Left renal cortex interstitium (tissue), 4 donors: ENCODE measurements around the gene TTPAL. TPM values are rescaled to one million over a fixed set of nuclear protein-coding genes. Genes with fewer than 3 reads are reported as not detected.

ENCODE experiments used
- DNase-seq, 4 donors: peaks; one replicate each; pipeline ENCODE4 v3.0.0-alpha.2; 2013; ENCODE audit warnings: low read depth in 4 of 4, low spot score in 2 of 4, missing footprints in 1 of 4
- polyA plus RNA-seq, 4 donors: library from polyadenylated mRNA; unstranded; fragments of 120-200 nt; gene quantifications; one replicate each; pipeline ENCODE4 v1.2.1, GENCODE V29; 2013; ENCODE audit not compliant: insufficient read length in 4 of 4

Gene TTPAL
- polyA plus RNA-seq, 4 donors: 10.9 to 15.2 (median 13.2) TPM

GRCh38 chr20:44438782-44439181 lies 36.9 kb upstream of the TTPAL start:
- DNase-seq: no peak

GRCh38 chr20:44439318-44439717 lies 36.4 kb upstream of the TTPAL start:
- no peak for DNase-seq

- no peak for DNase-seq
These were observed 33.2 kb upstream of the TTPAL start for GRCh38 chr20:44442298-44443070.

GRCh38 chr20:44445742-44446710 lies 29.6 kb upstream of the TTPAL start:
- no peak for DNase-seq

- no peak for DNase-seq
These were observed 27.8 kb upstream of the TTPAL start for GRCh38 chr20:44447827-44448419.

- no peak for DNase-seq
These were observed 26.7 kb upstream of the TTPAL start for GRCh38 chr20:44448753-44449546.

DNA sequence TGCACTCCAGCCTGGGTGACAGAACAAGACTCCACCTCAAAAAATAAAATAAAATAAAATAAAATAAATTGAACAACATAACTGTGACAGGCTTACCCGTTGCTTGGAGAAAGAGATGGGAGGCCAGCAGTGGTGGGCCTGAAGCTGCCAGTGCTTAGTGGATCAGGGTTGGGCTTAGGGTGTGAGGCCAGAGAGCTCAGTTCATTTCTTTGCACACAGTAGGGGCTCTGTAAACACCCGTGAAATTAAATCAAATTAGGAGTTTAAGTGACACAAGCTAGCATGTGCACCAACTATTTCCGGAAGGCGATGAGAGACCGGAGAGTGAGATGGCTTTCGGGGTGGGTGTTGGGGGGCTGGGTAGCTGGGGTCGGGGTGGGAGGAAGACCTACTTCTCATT lies 25.8 kb upstream of the TTPAL start:
- no peak for DNase-seq

- DNase-seq: no peak
These were observed 25.3 kb upstream of the TTPAL start for GRCh38 chr20:44450281-44450889.

DNA sequence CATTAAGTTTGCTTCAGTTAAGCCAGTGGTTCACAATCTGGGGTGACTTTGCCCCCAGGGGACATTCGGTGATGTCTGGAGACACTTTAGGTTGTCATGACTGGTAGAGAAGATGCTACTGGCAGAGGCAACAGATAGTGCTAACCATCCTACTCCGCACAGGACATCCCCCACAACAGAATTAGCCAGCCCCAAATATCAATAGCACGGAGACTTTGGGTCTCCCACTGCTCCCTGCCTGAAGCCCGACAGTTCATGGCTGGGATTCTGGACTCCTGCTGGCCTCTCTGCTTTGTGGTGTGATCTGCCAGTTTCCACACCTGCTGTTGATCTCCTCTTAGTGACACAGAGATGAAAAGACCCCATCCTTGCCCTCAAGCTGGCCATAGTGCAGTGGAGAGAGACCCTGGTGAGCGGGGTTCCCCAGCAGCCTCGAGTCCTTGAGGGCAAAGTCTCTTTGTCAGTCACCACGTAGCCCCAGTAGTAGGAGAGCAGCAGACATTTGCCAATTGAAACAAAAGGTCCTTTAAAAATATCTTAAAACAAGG lies 24.7 kb upstream of the TTPAL start:
- no peak for DNase-seq

GRCh38 chr20:44454306-44454963 lies 21.2 kb upstream of the TTPAL start:
- no peak for DNase-seq

DNA sequence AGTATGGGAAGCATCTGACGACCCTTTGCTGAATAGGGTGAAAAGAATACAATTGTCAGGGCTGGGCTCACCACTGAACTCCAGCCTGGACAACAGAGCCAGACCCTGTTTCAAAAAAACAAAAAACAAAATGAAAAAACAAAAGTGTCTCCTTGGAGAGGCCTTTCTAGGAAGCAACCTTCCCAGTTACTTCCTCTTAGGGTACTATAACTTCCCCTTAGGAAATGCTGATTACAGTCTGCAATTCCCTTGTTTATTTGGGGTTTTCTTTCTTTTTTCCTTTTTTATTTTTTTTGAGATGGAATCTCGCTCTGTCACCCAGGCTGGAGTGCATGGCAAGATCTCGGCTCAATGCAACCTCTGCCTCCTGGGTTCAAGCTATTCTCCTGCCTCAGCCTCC lies 20.5 kb upstream of the TTPAL start:
- DNase-seq: no peak

DNA sequence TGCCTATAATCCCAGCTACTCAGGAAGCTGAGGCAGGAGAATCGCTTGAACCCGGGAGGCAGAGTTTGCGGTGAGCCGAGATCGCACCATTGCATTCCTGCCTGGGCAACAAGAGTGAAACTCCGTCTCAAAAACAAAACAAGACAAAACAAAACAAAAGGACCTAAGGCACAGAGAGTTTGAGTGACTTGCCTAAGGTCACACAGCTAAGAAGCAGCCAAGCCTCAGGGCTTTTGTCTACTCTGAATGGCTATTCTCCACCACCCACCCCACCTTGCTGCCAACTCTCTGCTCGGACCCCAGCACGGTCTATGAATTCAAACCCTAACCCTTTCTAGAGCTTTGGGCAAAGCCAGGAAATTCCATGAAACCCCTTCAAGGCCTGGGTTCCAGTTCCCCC lies 19.1 kb upstream of the TTPAL start:
- DNase-seq: no peak

DNA sequence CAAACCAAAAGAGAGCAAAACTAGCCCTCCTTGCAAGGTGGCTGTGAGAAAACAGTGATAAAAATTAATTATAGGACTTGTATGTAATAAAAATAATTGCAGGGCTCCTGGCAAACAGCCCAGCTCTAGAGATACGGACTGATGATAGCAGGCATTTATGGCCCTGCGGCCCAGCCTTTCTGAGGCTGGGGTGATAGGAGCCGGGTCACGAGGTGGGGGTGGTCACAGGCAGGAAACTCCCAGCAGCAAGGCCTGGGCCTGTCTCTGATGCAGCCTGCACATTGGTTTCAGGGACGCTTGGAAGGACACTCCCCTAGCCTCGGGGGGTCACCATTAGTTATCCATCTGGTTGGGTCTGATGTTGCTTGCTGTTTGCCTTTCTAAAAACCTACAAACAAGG lies 18.7 kb upstream of the TTPAL start:
- no peak for DNase-seq

- DNase-seq: no peak
These were observed 16.4 kb upstream of the TTPAL start for GRCh38 chr20:44459271-44459670.

- DNase-seq: no peak
These were observed 14.9 kb upstream of the TTPAL start for GRCh38 chr20:44460795-44461141.

DNA sequence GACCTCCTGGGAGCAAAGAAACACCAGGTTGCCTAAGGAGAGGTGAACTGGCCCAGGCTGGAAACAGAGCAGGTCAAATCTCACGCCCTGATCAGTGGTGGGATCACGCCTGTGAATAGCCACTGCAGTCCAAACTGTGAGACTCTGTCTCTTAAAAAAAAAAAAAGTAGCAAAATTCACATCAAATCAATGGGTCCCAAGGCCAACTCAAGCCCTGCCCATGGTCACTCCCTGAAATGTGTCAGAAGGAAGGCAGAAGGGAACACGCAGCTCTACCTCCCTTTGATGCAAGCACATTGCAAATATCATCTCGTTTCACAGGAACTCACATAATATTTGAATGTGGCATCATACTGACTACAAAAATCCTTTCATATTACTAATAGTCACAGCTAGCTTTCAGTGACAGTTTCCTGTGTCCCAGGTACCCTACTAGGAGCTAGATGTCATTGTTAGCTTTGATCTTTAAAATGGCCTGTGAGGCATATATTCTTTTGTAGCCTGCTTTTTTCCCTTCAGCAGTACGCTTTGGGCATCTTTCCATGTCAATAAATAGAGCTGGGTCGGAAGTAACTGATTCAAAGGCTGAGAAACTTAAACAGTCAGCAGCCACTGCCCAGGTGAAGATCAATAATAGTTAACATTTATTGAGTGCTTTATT lies 14.4 kb upstream of the TTPAL start:
- no peak for DNase-seq

DNA sequence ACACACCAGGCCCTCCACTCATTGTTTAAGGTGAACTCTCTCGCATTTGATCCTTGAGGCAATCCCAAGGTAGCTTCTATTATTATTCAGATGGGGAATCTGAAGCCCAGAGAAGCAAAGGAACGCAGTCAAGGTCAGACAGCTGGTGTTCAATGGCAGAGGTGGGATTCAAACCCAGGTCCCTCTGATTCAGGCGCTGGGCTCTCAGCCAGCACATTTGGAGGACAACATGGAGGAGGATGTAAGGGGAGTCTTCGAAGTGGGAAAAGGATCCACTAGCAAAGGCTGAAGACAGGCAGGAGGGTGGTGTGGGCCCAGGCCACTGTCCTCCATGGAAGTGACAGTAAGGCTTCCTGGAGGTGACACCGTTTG lies 13.9 kb upstream of the TTPAL start:
- DNase-seq: no peak

GRCh38 chr20:44463466-44463865 lies 12.2 kb upstream of the TTPAL start:
- DNase-seq: no peak

GRCh38 chr20:44464514-44464913 lies 11.2 kb upstream of the TTPAL start:
- no peak for DNase-seq
